Measurements from ENCODE around the gene PRSS57.

The PRSS57 gene

GRCh38 chr19:726993-727956 is 32.0 kb upstream of the PRSS57 start:
- Histone ChIP-seq H3K36me3 (ENCODE audit: insufficient read depth, low read length) (no peaks in the 10 kb centered on the region; the same call in 1 of the 2 replicates), H3K9ac (ENCODE audit: insufficient read length) (no peak overlapping the region), H3K9me3 (ENCODE audit: low read depth, low read length) (no peaks in the 10 kb centered on the region), H3K4me3 (no peak overlapping the region), H3K27ac (no peak overlapping the region)
- no peak for DNase-seq (ENCODE audit: low read depth, low spot score)
- no peak for TF ChIP-seq EZH2 (IDR thresholded peaks at IDR 0.05)
- no peak for TF ChIP-seq FOXP2 (optimal IDR thresholded peaks at IDR 0.05; ENCODE audit: control extremely low read depth, extremely low read length, insufficient read depth)
- TF ChIP-seq POLR2AphosphoS5 (IDR thresholded peaks at IDR 0.05; ENCODE audit: borderline replicate concordance, low read depth, low read length): no peak

- H3K9ac ChIP-seq (ENCODE audit: insufficient read length): no peak overlapping the region
- H3K4me3 ChIP-seq: no peak overlapping the region
- H3K36me3 ChIP-seq (ENCODE audit: insufficient read depth, low read length): no peaks in the 10 kb centered on the region
- no peaks in the 10 kb centered on the region for H3K9me3 ChIP-seq (ENCODE audit: low read depth, low read length)
- no peak for DNase-seq (ENCODE audit: low read depth, low spot score)
- TF ChIP-seq FOXP2 (optimal IDR thresholded peaks at IDR 0.05; ENCODE audit: control extremely low read depth, extremely low read length, insufficient read depth) (no peak), EZH2 (IDR thresholded peaks at IDR 0.05) (no peak), POLR2AphosphoS5 (IDR thresholded peaks at IDR 0.05; ENCODE audit: borderline replicate concordance, low read depth, low read length) (no peak)
- H3K27ac ChIP-seq: no peak overlapping the region
Observed at GRCh38 chr19:725461-726089, 30.3 kb upstream of the PRSS57 start.

GRCh38 chr19:723714-724113 is 28.5 kb upstream of the PRSS57 start:
- Histone ChIP-seq H3K9ac (ENCODE audit: insufficient read length) (no peak overlapping the region), H3K27ac (no peak overlapping the region), H3K36me3 (ENCODE audit: insufficient read depth, low read length) (no peaks in the 10 kb centered on the region), H3K4me3 (no peak overlapping the region), H3K9me3 (ENCODE audit: low read depth, low read length) (no peaks in the 10 kb centered on the region)
- TF ChIP-seq FOXP2 (optimal IDR thresholded peaks at IDR 0.05; ENCODE audit: control extremely low read depth, extremely low read length, insufficient read depth) (no peak), EZH2 (IDR thresholded peaks at IDR 0.05) (no peak), POLR2AphosphoS5 (IDR thresholded peaks at IDR 0.05; ENCODE audit: borderline replicate concordance, low read depth, low read length) (no peak)
- DNase-seq (ENCODE audit: low read depth, low spot score): no peak

GRCh38 chr19:723247-723646 is 28.0 kb upstream of the PRSS57 start:
- TF ChIP-seq EZH2 (IDR thresholded peaks at IDR 0.05) (no peak), POLR2AphosphoS5 (IDR thresholded peaks at IDR 0.05; ENCODE audit: borderline replicate concordance, low read depth, low read length) (no peak), FOXP2 (optimal IDR thresholded peaks at IDR 0.05; ENCODE audit: control extremely low read depth, extremely low read length, insufficient read depth) (no peak)
- H3K9ac ChIP-seq (ENCODE audit: insufficient read length): no peak overlapping the region

GRCh38 chr19:722553-723101 is 27.4 kb upstream of the PRSS57 start:
- TF ChIP-seq POLR2AphosphoS5 (IDR thresholded peaks at IDR 0.05; ENCODE audit: borderline replicate concordance, low read depth, low read length): no peak
- TF ChIP-seq FOXP2 (optimal IDR thresholded peaks at IDR 0.05; ENCODE audit: control extremely low read depth, extremely low read length, insufficient read depth): no peak
- TF ChIP-seq EZH2 (IDR thresholded peaks at IDR 0.05): no peak
- Histone ChIP-seq H3K9me3 (ENCODE audit: low read depth, low read length) (no peaks in the 10 kb centered on the region), H3K36me3 (ENCODE audit: insufficient read depth, low read length) (no peaks in the 10 kb centered on the region), H3K9ac (ENCODE audit: insufficient read length) (no peak overlapping the region), H3K4me3 (no peak overlapping the region), H3K27ac (no peak overlapping the region)
- DNase-seq (ENCODE audit: low read depth, low spot score): no peak

More at GRCh38 chr19:723247-723646, 28.0 kb upstream of the PRSS57 start:
- Histone ChIP-seq H3K36me3 (ENCODE audit: insufficient read depth, low read length) (no peaks in the 10 kb centered on the region), H3K9me3 (ENCODE audit: low read depth, low read length) (no peaks in the 10 kb centered on the region), H3K27ac (no peak overlapping the region), H3K4me3 (no peak overlapping the region)
- DNase-seq (ENCODE audit: low read depth, low spot score): no peak

GRCh38 chr19:720345-721160 is 25.3 kb upstream of the PRSS57 start:
- Histone ChIP-seq H3K9ac (ENCODE audit: insufficient read length) (no peak overlapping the region), H3K4me3 (no peak overlapping the region)
- no peak for DNase-seq (ENCODE audit: low read depth, low spot score)

GRCh38 chr19:719636-720344 is 24.5 kb upstream of the PRSS57 start:
- TF ChIP-seq POLR2AphosphoS5 (IDR thresholded peaks at IDR 0.05; ENCODE audit: borderline replicate concordance, low read depth, low read length) (no peak), EZH2 (IDR thresholded peaks at IDR 0.05) (no peak), FOXP2 (optimal IDR thresholded peaks at IDR 0.05; ENCODE audit: control extremely low read depth, extremely low read length, insufficient read depth) (no peak)
- peaks cover 4% of the 10 kb centered on the region; the same call in 1 of the 2 replicates for H3K36me3 ChIP-seq (ENCODE audit: insufficient read depth, low read length)
- no peak overlapping the region for H3K9ac ChIP-seq (ENCODE audit: insufficient read length)
- H3K4me3 ChIP-seq: no peak overlapping the region
- no peaks in the 10 kb centered on the region for H3K9me3 ChIP-seq (ENCODE audit: low read depth, low read length)
- no peak for DNase-seq (ENCODE audit: low read depth, low spot score)
- no peak overlapping the region for H3K27ac ChIP-seq

More at GRCh38 chr19:720345-721160, 25.3 kb upstream of the PRSS57 start:
- no peak for TF ChIP-seq EZH2 (IDR thresholded peaks at IDR 0.05)
- no peak for TF ChIP-seq FOXP2 (optimal IDR thresholded peaks at IDR 0.05; ENCODE audit: control extremely low read depth, extremely low read length, insufficient read depth)
- no peak for TF ChIP-seq POLR2AphosphoS5 (IDR thresholded peaks at IDR 0.05; ENCODE audit: borderline replicate concordance, low read depth, low read length)
- H3K27ac ChIP-seq: no peak overlapping the region
- peaks cover under 1% of the 10 kb centered on the region; the same call in 1 of the 2 replicates for H3K36me3 ChIP-seq (ENCODE audit: insufficient read depth, low read length)
- no peaks in the 10 kb centered on the region for H3K9me3 ChIP-seq (ENCODE audit: low read depth, low read length)
